SK-N-SH (cell line): ENCODE data around the gene MYOM1. TPM values are rescaled to one million over a fixed set of nuclear protein-coding genes. Genes with fewer than 3 reads are reported as not detected.

Experiments
- CTCF ChIA-PET: fragments of 300-600, 350-600 bp; formaldehyde crosslinking; extraction: SDS; loops from one replicate; lab custom pipeline; 2021; lab: Yijun Ruan, JAX
- POLR2A ChIA-PET: fragments of 350-600 bp; sonication (Branson Sonifier 250); formaldehyde crosslinking; extraction: SDS; loops from one replicate; lab custom pipeline; 2020; ENCODE audit warnings: antibody characterized with exemption, inconsistent platforms; lab: Yijun Ruan, JAX
- DNase-seq: peaks from one replicate; pipeline ENCODE4 v3.0.0; 2012
- H2AFZ ChIP-seq: fragments of 200-600 bp; sonication (generic); 2 replicates; pipeline ENCODE4 v1.8.1; 2016; ENCODE audit warnings: antibody characterized with exemption, mild to moderate bottlenecking, low read depth
- H3F3A ChIP-seq: fragments of 200-600 bp; sonication (generic); replicated peaks from 2 replicates; pipeline ENCODE3; 2016; ENCODE audit warnings: antibody characterized with exemption, mild to moderate bottlenecking; ENCODE audit not compliant: insufficient read depth
- H3K27ac ChIP-seq, 2 experiments: fragments of 200-500 bp in 1 of 2; fragments of 200-600 bp in 1 of 2; sonication (Bioruptor generic) in 1 of 2; sonication (generic), shearing (Covaris generic) in 1 of 2; 2 replicates each; pipeline versions ENCODE4 v1.5.1 to v1.6.1; 2014 to 2016; ENCODE audit warnings: low read depth in 2 of 2, inconsistent platforms in 1 of 2, low read length in 1 of 2, mild to moderate bottlenecking in 1 of 2, mixed read lengths in 1 of 2
- H3K27me3 ChIP-seq: fragments of 200-600 bp; sonication (generic), shearing (Covaris generic); 2 replicates; pipeline ENCODE4 v1.6.1; 2016; ENCODE audit warnings: mixed run types; ENCODE audit not compliant: insufficient read depth
- H3K36me3 ChIP-seq, 2 experiments: fragments of 200-500 bp in 1 of 2; fragments of 200-600 bp in 1 of 2; sonication (Bioruptor generic) in 1 of 2; sonication (generic) in 1 of 2; replicated peaks in 1 of 2; 2 replicates each; pipeline versions ENCODE3 to v1.5.1; 2014 to 2016; ENCODE audit warnings: low read length in 1 of 2, mild to moderate bottlenecking in 1 of 2; ENCODE audit not compliant: insufficient read depth in 2 of 2, control insufficient read depth in 1 of 2
- H3K4me1 ChIP-seq, 2 experiments: fragments of 200-500 bp in 1 of 2; fragments of 200-600 bp in 1 of 2; sonication (Bioruptor generic) in 1 of 2; sonication (generic), shearing (Covaris generic) in 1 of 2; 2 replicates each; pipeline versions ENCODE4 v1.5.1 to v1.6.1; 2014 to 2016; ENCODE audit warnings: low read depth in 1 of 2, low read length in 1 of 2, mixed run types in 1 of 2; ENCODE audit not compliant: insufficient read depth in 2 of 2, control insufficient read depth in 1 of 2
- H3K4me2 ChIP-seq: fragments of 200-600 bp; sonication (generic), shearing (Covaris generic); 2 replicates; pipeline ENCODE4 v1.6.1; 2017; ENCODE audit warnings: mixed run types
- H3K4me3 ChIP-seq, 2 experiments: fragments of 200-500 bp in 1 of 2; fragments of 200-600 bp in 1 of 2; sonication (Bioruptor generic) in 1 of 2; sonication (generic), shearing (Covaris generic) in 1 of 2; 2 replicates each; pipeline versions ENCODE4 v1.5.1 to v1.8.1; 2014 to 2016; ENCODE audit warnings: low read depth in 2 of 2, inconsistent platforms in 1 of 2, low read length in 1 of 2, mild to moderate bottlenecking in 1 of 2, mixed read lengths in 1 of 2, moderate library complexity in 1 of 2
- H3K79me2 ChIP-seq: fragments of 200-600 bp; sonication (generic); 2 replicates; pipeline ENCODE4 v1.8.1; 2017; ENCODE audit warnings: mild to moderate bottlenecking; ENCODE audit not compliant: insufficient read depth
- H3K9ac ChIP-seq: fragments of 200-600 bp; sonication (generic); 2 replicates; pipeline ENCODE4 v1.6.1; 2017; ENCODE audit warnings: mixed run types
- H3K9me2 ChIP-seq: fragments of 200-600 bp; sonication (generic); 2 replicates; pipeline ENCODE4 v1.6.1; 2017; ENCODE audit warnings: mixed run types
- H3K9me3 ChIP-seq: fragments of 200-600 bp; sonication (generic); 2 replicates; pipeline ENCODE4 v1.6.1; 2017; ENCODE audit warnings: mixed run types, mild to moderate bottlenecking, moderate library complexity
- H4K20me1 ChIP-seq: fragments of 200-600 bp; sonication (generic); 2 replicates; pipeline ENCODE4 v1.6.1; 2017; ENCODE audit warnings: mild to moderate bottlenecking, mixed run types; ENCODE audit not compliant: insufficient read depth
- CTCF ChIP-seq: fragments of 200-600 bp; sonication (generic); IDR thresholded peaks from 2 replicates; pipeline ENCODE4 v1.6.1; 2017; ENCODE audit warnings: antibody characterized with exemption, mild to moderate bottlenecking, moderate library complexity
- ELF1 ChIP-seq: IDR thresholded peaks from 2 replicates; pipeline ENCODE4 v1.4.0; 2012
- EP300 ChIP-seq, 2 experiments: IDR thresholded peaks; 2 replicates each; pipeline versions ENCODE4 v1.4.0 to v1.6.1; 2012; ENCODE audit warnings: borderline replicate concordance in 1 of 2, low read depth in 1 of 2, low read length in 1 of 2
- FOXJ3 ChIP-seq: sonication (generic); formaldehyde crosslinking; IDR thresholded peaks from 2 replicates; pipeline ENCODE4 v1.5.1; 2020; ENCODE audit warnings: mild to moderate bottlenecking, missing genetic modification reagents
- GABPA ChIP-seq: IDR thresholded peaks from 2 replicates; pipeline ENCODE4 v1.4.0; 2012; ENCODE audit warnings: low read depth, mild to moderate bottlenecking
- JUND ChIP-seq: IDR thresholded peaks from 2 replicates; pipeline ENCODE4 v1.4.0; 2012
- PBX3 ChIP-seq: IDR thresholded peaks from 2 replicates; pipeline ENCODE4; 2012
- POLR2AphosphoS5 ChIP-seq: IDR thresholded peaks from 2 replicates; pipeline ENCODE4 v1.6.1; 2012; ENCODE audit warnings: low read depth, low read length
- REST ChIP-seq: IDR thresholded peaks from 2 replicates; pipeline ENCODE4 v1.6.1; 2012; ENCODE audit warnings: mild to moderate bottlenecking, low read depth, low read length, moderate library complexity
- RFX5 ChIP-seq: IDR thresholded peaks from 2 replicates; pipeline ENCODE4 v1.6.1; 2012; ENCODE audit warnings: mild to moderate bottlenecking, improper control_type of control experiment, low read length
- SMC3 ChIP-seq: IDR thresholded peaks from 2 replicates; pipeline ENCODE4 v1.6.1; 2012; ENCODE audit warnings: low read depth, low read length, improper control_type of control experiment
- TAF1 ChIP-seq: IDR thresholded peaks from 2 replicates; pipeline ENCODE4 v1.6.1; 2012; ENCODE audit warnings: low read depth, mild to moderate bottlenecking, low read length, moderate library complexity, borderline replicate concordance
- TCF12 ChIP-seq: IDR thresholded peaks from 2 replicates; pipeline ENCODE4 v1.4.0; 2012
- USF1 ChIP-seq: IDR thresholded peaks from 2 replicates; pipeline ENCODE4 v1.4.0; 2012; ENCODE audit warnings: low read depth, borderline replicate concordance
- YY1 ChIP-seq: IDR thresholded peaks from 2 replicates; pipeline ENCODE4 v1.4.0; 2012; ENCODE audit warnings: low read depth, mild to moderate bottlenecking
- ZBTB33 ChIP-seq: IDR thresholded peaks from 2 replicates; pipeline ENCODE4 v1.4.0; 2012; ENCODE audit warnings: low read depth, borderline replicate concordance
- WGBS: methylation state at CpG from one replicate; pipeline ENCODE4 v1.1.6; 2017; ENCODE audit warnings: low lambda C conversion rate; 5-methylcytosine and 5-hydroxymethylcytosine counted together
- polyA plus RNA-seq, 3 experiments: library from polyadenylated mRNA; depleted of rRNA; stranded (reverse); fragments of >200 nt; gene quantifications; 2 replicates each; pipeline ENCODE4 v1.2.3, GENCODE V29; 2012

MYOM1 gene
- polyA plus RNA-seq, 1 of the 3 experiments (the other 2 are of a cell fraction): 0.07 TPM

- Histone ChIP-seq H3K9me3 (no peaks in the 10 kb centered on the region), H3K9ac (no peak overlapping the region), H3K27ac (no peak overlapping the region), H3K9me2 (no peaks in the 10 kb centered on the region), H3K4me1 (no peaks in the 10 kb centered on the region), H3K36me3 (no peaks in the 10 kb centered on the region), H2AFZ (no peak overlapping the region), H3K4me3 (no peak overlapping the region), H3K4me2 (no peak overlapping the region), H3K27me3 (no peaks in the 10 kb centered on the region), H4K20me1 (no peaks in the 10 kb centered on the region), H3F3A (no peaks in the 10 kb centered on the region), H3K79me2 (no peaks in the 10 kb centered on the region)
- WGBS: 80% methylated on average over 6 of the region's 6 CpGs
- DNase-seq: no peak
- ChIA-PET POLR2A (no interaction called here), CTCF (interaction anchor here (2.4 kb wide), 1 partner anchor 8 kb away, joined by 10 read pairs; no protein-coding TSS in a partner anchor)
- TF ChIP-seq TAF1 (no peak), REST (no peak), SMC3 (no peak), JUND (no peak), POLR2AphosphoS5 (no peak), TCF12 (no peak), CTCF (no peak), USF1 (no peak), ELF1 (no peak), RFX5 (no peak), ZBTB33 (no peak), FOXJ3 (no peak), GABPA (no peak), YY1 (no peak), EP300 (IDR thresholded peaks at IDR 0.05; ENCODE audit: borderline replicate concordance in 1 of 2, low read depth in 1 of 2, low read length in 1 of 2) (no peak), PBX3 (no peak)
These were observed 165.6 kb downstream of the MYOM1 start for GRCh38 chr18:3054214-3054613.
